Measurements from ENCODE around the gene WNT8B.

WNT8B gene

DNA sequence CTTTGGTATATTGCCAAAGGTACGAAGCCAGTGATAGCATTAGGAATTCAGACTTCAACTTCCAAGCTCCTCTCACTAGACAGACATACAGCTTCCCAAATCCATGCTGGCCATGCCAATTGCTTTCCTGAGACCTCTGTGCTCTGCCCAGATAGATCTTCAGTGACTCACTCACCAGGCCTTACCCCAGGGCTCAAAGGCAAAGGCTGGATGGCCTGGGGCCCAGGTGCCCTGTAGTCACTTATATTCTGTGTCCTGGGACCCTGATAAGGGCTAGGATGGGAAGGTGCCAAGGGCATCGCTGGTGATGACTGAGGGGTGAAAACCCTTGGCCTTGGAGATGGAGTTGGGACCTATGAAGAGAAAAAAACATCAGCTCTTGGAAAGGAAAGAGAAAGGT, 27.7 kb downstream of the WNT8B start:
- no peak for DNase-seq (ENCODE audit: low read depth)
- no peak overlapping the region for H3K4me3 ChIP-seq (ENCODE audit: low read depth, low read length)
- TF ChIP-seq, protein P1, sequence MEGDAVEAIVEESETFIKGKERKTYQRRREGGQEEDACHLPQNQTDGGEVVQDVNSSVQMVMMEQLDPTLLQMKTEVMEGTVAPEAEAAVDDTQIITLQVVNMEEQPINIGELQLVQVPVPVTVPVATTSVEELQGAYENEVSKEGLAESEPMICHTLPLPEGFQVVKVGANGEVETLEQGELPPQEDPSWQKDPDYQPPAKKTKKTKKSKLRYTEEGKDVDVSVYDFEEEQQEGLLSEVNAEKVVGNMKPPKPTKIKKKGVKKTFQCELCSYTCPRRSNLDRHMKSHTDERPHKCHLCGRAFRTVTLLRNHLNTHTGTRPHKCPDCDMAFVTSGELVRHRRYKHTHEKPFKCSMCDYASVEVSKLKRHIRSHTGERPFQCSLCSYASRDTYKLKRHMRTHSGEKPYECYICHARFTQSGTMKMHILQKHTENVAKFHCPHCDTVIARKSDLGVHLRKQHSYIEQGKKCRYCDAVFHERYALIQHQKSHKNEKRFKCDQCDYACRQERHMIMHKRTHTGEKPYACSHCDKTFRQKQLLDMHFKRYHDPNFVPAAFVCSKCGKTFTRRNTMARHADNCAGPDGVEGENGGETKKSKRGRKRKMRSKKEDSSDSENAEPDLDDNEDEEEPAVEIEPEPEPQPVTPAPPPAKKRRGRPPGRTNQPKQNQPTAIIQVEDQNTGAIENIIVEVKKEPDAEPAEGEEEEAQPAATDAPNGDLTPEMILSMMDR (IDR thresholded peaks at IDR 0.05; ENCODE audit: low read depth, low read length, missing control alignments), result no peak

DNA sequence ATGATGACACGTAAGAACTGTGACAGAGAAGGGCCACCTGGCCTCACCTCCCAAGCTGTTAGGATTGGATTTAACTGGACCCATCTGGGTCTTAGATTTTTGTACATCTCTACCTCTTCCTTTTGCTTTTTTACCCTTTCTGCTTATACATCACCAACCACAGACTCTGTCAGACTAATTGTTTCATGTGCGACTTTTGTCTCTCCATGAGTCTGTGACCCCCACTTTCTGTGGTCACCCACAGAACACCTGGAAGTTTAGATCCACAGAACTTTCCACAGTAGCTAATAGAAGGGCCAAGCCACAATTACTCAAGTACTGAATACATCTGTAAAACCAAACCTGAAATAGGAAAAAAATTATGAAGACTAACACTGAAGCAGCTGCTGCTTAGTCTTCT, 33.8 kb downstream of the WNT8B start:
- TF ChIP-seq, protein P1 (IDR thresholded peaks at IDR 0.05; ENCODE audit: low read depth, low read length, missing control alignments), result no peak
- DNase-seq (ENCODE audit: low read depth), result no peak

DNA sequence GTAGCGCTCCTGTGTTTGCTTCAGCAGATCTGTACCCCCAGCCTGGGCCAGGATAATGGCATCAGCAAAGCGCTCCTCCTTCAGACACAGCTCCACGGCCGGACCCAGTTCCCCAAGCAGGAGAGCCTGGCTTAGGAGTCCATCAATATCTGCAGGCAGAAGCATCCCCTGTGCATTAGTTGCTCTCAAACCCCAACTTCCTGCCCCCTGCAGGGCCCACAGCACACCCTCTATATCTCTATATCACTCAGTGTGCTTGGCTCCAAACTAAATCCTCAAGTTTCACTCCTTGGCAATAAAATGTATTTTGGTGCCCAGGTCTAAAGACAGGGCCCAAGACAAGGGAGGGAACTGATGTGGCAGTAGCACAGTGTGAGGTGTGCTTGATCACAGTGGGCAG, 35.2 kb downstream of the WNT8B start:
- TF ChIP-seq, protein P1 (IDR thresholded peaks at IDR 0.05; ENCODE audit: low read depth, low read length, missing control alignments), result no peak
- no peak for DNase-seq (ENCODE audit: low read depth)
- H3K4me3 ChIP-seq (ENCODE audit: low read depth, low read length), result no peak overlapping the region

More for the DNA sequence above, 33.8 kb downstream of the WNT8B start:
- H3K4me3 ChIP-seq (ENCODE audit: low read depth, low read length), result no peak overlapping the region

DNA sequence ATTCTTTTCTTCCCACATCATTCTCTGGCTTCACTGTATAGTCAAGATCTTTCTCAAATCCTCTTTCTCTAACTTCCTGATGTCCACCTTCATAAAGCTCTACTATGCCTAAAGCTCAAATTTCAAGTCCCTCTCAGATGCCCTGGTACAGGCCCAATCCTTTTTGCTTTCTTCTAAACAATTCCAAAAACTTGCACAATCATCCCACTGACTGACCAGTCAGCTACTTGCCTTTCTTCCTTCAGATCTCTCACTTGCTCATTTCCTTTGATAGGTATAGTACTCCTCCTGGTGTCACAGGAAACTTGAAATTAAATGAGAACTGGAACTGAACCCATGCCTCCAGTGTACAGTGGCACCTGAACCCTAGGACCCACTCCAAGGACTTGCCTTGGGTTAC, 38.6 kb downstream of the WNT8B start:
- TF ChIP-seq, protein P1 (IDR thresholded peaks at IDR 0.05; ENCODE audit: low read depth, low read length, missing control alignments), result no peak

DNA sequence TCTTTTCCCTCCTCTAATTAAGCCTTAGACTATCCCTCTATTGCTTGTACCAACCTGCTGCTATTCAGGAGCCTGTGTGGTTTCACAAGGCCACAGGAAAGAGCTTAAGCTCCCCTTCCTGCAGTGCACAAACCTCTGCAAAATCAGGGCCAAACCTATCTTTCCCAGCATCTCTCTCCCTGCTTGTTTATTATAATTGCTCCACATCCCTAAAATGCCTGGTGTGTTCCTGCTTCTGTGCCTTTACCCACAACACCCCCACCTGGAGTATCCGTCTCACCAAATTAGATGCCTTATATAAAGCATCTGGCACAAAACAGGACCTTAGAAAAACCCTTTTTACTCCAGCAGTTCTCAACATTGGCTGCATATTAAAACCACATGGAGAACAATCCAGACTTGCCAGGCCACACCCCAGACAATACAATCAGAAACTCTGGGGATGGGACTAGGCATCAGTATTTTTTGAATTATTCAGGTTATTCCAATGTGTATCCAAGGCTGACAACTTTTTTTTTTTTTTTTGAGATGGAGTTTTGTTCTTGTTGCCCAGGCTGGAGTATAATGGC, 40.2 kb downstream of the WNT8B start:
- no peak for DNase-seq (ENCODE audit: low read depth)
- H3K4me3 ChIP-seq (ENCODE audit: low read depth, low read length), result no peak overlapping the region
- TF ChIP-seq, protein P1 (IDR thresholded peaks at IDR 0.05; ENCODE audit: low read depth, low read length, missing control alignments), result no peak

More for the DNA sequence above, 38.6 kb downstream of the WNT8B start:
- no peak for DNase-seq (ENCODE audit: low read depth)
- H3K4me3 ChIP-seq (ENCODE audit: low read depth, low read length), result no peak overlapping the region

DNA sequence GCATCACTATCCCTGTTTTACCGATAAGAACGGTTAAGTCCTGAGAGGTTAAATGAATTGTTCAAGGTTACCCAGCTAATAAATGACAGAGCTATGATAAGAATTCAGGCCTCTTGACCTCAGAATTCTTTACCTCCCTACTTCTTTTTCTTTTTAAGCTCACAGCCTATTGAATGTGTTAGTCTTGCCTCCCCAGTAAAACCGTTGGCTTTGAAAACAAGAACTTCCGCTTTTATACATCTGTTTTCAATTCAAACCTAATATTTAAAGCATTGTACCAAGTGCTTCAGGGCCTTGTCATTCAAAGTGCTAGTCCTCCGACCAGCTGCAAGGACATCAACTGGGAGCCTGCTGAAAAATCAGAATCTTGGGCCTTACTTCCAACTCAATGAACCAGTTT, 41.3 kb downstream of the WNT8B start:
- TF ChIP-seq, protein P1 (IDR thresholded peaks at IDR 0.05; ENCODE audit: low read depth, low read length, missing control alignments), result no peak
- no peak overlapping the region for H3K4me3 ChIP-seq (ENCODE audit: low read depth, low read length)
- no peak for DNase-seq (ENCODE audit: low read depth)

DNA sequence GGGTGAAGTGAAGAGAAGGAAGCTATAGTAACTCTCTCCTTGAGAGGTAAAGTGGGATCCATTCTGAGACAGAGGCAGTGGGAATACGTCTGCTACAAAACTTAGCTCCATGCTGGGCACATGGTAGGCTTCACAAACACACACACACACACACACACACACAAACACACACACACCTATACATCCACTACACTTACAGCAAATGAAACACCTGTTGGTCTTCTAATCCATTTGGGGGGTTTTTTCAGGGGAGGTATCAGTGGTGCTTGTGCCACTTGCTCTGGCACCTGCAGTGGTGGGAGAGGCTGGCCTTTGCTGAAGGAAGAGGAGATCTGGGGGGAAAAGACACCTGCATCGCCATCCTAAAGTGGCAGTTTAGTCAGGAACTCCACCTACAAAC, 42.4 kb downstream of the WNT8B start:
- DNase-seq (ENCODE audit: low read depth), result no peak
- H3K4me3 ChIP-seq (ENCODE audit: low read depth, low read length), result no peak overlapping the region
- TF ChIP-seq, protein P1 (IDR thresholded peaks at IDR 0.05; ENCODE audit: low read depth, low read length, missing control alignments), result no peak
